Measurements from ENCODE around the gene DYNC2LI1. TPM values are rescaled to one million over a fixed set of nuclear protein-coding genes. Genes with fewer than 3 reads are reported as not detected.

Gene DYNC2LI1
- total and polyA plus RNA-seq, 2 donors from 2014 or later = 41.5 to 54.4 TPM

GRCh38 chr2:43731211-43731610 lies 42.6 kb upstream of the DYNC2LI1 start:
- DNase-seq (no peak), FAIRE-seq (no peak)
- no peaks in the 10 kb centered on the region for H3K4me1 ChIP-seq (ENCODE audit: control insufficient read depth in 2 of 3, insufficient read depth in 2 of 3, low read depth in 1 of 3, low read length in 3 of 3)
- peaks cover 0 to 2% (median 0%) of the 10 kb centered on the region in 3 donors for H3K36me3 ChIP-seq (ENCODE audit: control insufficient read depth in 2 of 3, insufficient read depth in 3 of 3, low read length in 3 of 3)
- no peak for TF ChIP-seq CTCF (IDR thresholded peaks at IDR 0.05; ENCODE audit: borderline replicate concordance, extremely low read depth, insufficient read depth)
- H3K9me3 ChIP-seq (ENCODE audit: control insufficient read depth in 2 of 3, insufficient read depth in 1 of 3, low read length in 3 of 3) = no peaks in the 10 kb centered on the region
- H3K27me3 ChIP-seq (ENCODE audit: control insufficient read depth, insufficient read depth, low read length) = no peaks in the 10 kb centered on the region
- H3K9ac ChIP-seq (ENCODE audit: low read length in 3 of 3) = no peak overlapping the region
- intact Hi-C loops (cut with DNase I) = no loop called here
- H3K27ac ChIP-seq (ENCODE audit: low read depth in 2 of 2, low read length in 2 of 2) = no peak overlapping the region
- H3K4me3 ChIP-seq (ENCODE audit: low read length in 3 of 3) = no peak overlapping the region

GRCh38 chr2:43736637-43737036 lies 37.2 kb upstream of the DYNC2LI1 start:
- H3K9ac ChIP-seq (ENCODE audit: low read length in 3 of 3) = no peak overlapping the region
- H3K4me3 ChIP-seq (ENCODE audit: low read length in 3 of 3) = no peak overlapping the region
- no peaks in the 10 kb centered on the region for H3K4me1 ChIP-seq (ENCODE audit: control insufficient read depth in 2 of 3, insufficient read depth in 2 of 3, low read depth in 1 of 3, low read length in 3 of 3)
- DNase-seq (no peak), FAIRE-seq (no peak)
- intact Hi-C loops (cut with DNase I) = no loop called here
- H3K27ac ChIP-seq (ENCODE audit: low read depth in 2 of 2, low read length in 2 of 2) = no peak overlapping the region
- TF ChIP-seq CTCF (IDR thresholded peaks at IDR 0.05; ENCODE audit: borderline replicate concordance, extremely low read depth, insufficient read depth) = no peak
- H3K36me3 ChIP-seq (ENCODE audit: control insufficient read depth in 2 of 3, insufficient read depth in 3 of 3, low read length in 3 of 3) = no peaks in the 10 kb centered on the region
- H3K27me3 ChIP-seq (ENCODE audit: control insufficient read depth, insufficient read depth, low read length) = no peaks in the 10 kb centered on the region
- no peaks in the 10 kb centered on the region for H3K9me3 ChIP-seq (ENCODE audit: control insufficient read depth in 2 of 3, insufficient read depth in 1 of 3, low read length in 3 of 3)

- Histone ChIP-seq H3K36me3 (ENCODE audit: control insufficient read depth in 2 of 3, insufficient read depth in 3 of 3, low read length in 3 of 3) (no peaks in the 10 kb centered on the region), H3K4me3 (ENCODE audit: low read length in 3 of 3) (no peak overlapping the region), H3K4me1 (ENCODE audit: control insufficient read depth in 2 of 3, insufficient read depth in 2 of 3, low read depth in 1 of 3, low read length in 3 of 3) (no peaks in the 10 kb centered on the region), H3K9me3 (ENCODE audit: control insufficient read depth in 2 of 3, insufficient read depth in 1 of 3, low read length in 3 of 3) (no peaks in the 10 kb centered on the region), H3K9ac (ENCODE audit: low read length in 3 of 3) (no peak overlapping the region), H3K27ac (ENCODE audit: low read depth in 2 of 2, low read length in 2 of 2) (no peak overlapping the region), H3K27me3 (ENCODE audit: control insufficient read depth, insufficient read depth, low read length) (no peaks in the 10 kb centered on the region)
- DNase-seq (no peak), FAIRE-seq (no peak)
- no peak for TF ChIP-seq CTCF (IDR thresholded peaks at IDR 0.05; ENCODE audit: borderline replicate concordance, extremely low read depth, insufficient read depth)
- intact Hi-C loops (cut with DNase I) = no loop called here
Observed at GRCh38 chr2:43737097-43737854, 36.6 kb upstream of the DYNC2LI1 start.

Data from kidney (tissue), 14 donors.